ENCODE results near the gene GRIK2.

The GRIK2 gene

GRCh38 chr6:101878554-101879276 lies 485.2 kb downstream of the GRIK2 start:
- no peaks in the 10 kb centered on the region for H3K79me2 ChIP-seq (ENCODE audit: control insufficient read depth, insufficient read depth, low read length, poor library complexity)
- no peak overlapping the region for H3K23ac ChIP-seq (ENCODE audit: low read length)
- H3K4ac ChIP-seq (ENCODE audit: low read depth, low read length): no peak overlapping the region
- no peak overlapping the region for H2AK5ac ChIP-seq (ENCODE audit: low read length)
- no peak overlapping the region for H3K4me2 ChIP-seq (ENCODE audit: low read length)
- no peaks in the 10 kb centered on the region for H3K36me3 ChIP-seq (ENCODE audit: control insufficient read depth in 1 of 2, insufficient read depth in 2 of 2, low read length in 2 of 2)
- no peak overlapping the region for H3K27ac ChIP-seq (ENCODE audit: low read depth, low read length)
- no peak overlapping the region for H3K14ac ChIP-seq (ENCODE audit: low read length)
- H2BK120ac ChIP-seq (ENCODE audit: insufficient read depth, low read length, poor library complexity): no peak overlapping the region
- no peak for DNase-seq
- H4K12ac ChIP-seq (ENCODE audit: low read depth, low read length): no peak overlapping the region
- WGBS (ENCODE audit: extremely low coverage, insufficient coverage, insufficient read length): no CpG with 5 or more reads among the region's 7 CpGs
- H3K4me1 ChIP-seq (ENCODE audit: control insufficient read depth in 1 of 2, insufficient read depth in 2 of 2, low read length in 2 of 2): no peaks in the 10 kb centered on the region
- no peak overlapping the region for H3K4me3 ChIP-seq (ENCODE audit: low read depth, low read length)
- H4K8ac ChIP-seq (ENCODE audit: low read depth, low read length): no peak overlapping the region
- no peaks in the 10 kb centered on the region for H3K79me1 ChIP-seq (ENCODE audit: low read length)
- H2BK12ac ChIP-seq (ENCODE audit: low read length): no peak overlapping the region
- H3K9me3 ChIP-seq (ENCODE audit: insufficient read depth, low read depth, low read length): no peaks in the 10 kb centered on the region
- H4K91ac ChIP-seq (ENCODE audit: low read depth, low read length): no peak overlapping the region
- no peaks in the 10 kb centered on the region for H3K27me3 ChIP-seq (ENCODE audit: insufficient read depth, low read length)
- H2BK5ac ChIP-seq (ENCODE audit: low read depth, low read length, poor library complexity): no peak overlapping the region
- H3K18ac ChIP-seq (ENCODE audit: low read length): no peak overlapping the region
- H2AFZ ChIP-seq (ENCODE audit: insufficient read depth, low read length, poor library complexity): no peak overlapping the region
- H3K9ac ChIP-seq (ENCODE audit: low read length): no peak overlapping the region

GRCh38 chr6:101879782-101880181 lies 486.3 kb downstream of the GRIK2 start:
- H2AFZ ChIP-seq (ENCODE audit: insufficient read depth, low read length, poor library complexity): no peak overlapping the region
- H2BK120ac ChIP-seq (ENCODE audit: insufficient read depth, low read length, poor library complexity): no peak overlapping the region
- no peak overlapping the region for H2BK12ac ChIP-seq (ENCODE audit: low read length)
- no peaks in the 10 kb centered on the region for H3K36me3 ChIP-seq (ENCODE audit: control insufficient read depth in 1 of 2, insufficient read depth in 2 of 2, low read length in 2 of 2)
- no peak overlapping the region for H3K18ac ChIP-seq (ENCODE audit: low read length)
- H2AK5ac ChIP-seq (ENCODE audit: low read length): no peak overlapping the region
- no peak overlapping the region for H3K4me2 ChIP-seq (ENCODE audit: low read length)
- no peak overlapping the region for H3K4me3 ChIP-seq (ENCODE audit: low read depth, low read length)
- H3K79me1 ChIP-seq (ENCODE audit: low read length): no peaks in the 10 kb centered on the region
- H3K27me3 ChIP-seq (ENCODE audit: insufficient read depth, low read length): no peaks in the 10 kb centered on the region
- no peak for DNase-seq
- WGBS (ENCODE audit: extremely low coverage, insufficient coverage, insufficient read length): no CpG with 5 or more reads among the region's 4 CpGs
- no peak overlapping the region for H3K9ac ChIP-seq (ENCODE audit: low read length)
- no peak overlapping the region for H3K23ac ChIP-seq (ENCODE audit: low read length)
- no peak overlapping the region for H4K8ac ChIP-seq (ENCODE audit: low read depth, low read length)
- H3K9me3 ChIP-seq (ENCODE audit: insufficient read depth, low read depth, low read length): no peaks in the 10 kb centered on the region
- no peak overlapping the region for H4K91ac ChIP-seq (ENCODE audit: low read depth, low read length)
- H3K27ac ChIP-seq (ENCODE audit: low read depth, low read length): no peak overlapping the region
- H2BK5ac ChIP-seq (ENCODE audit: low read depth, low read length, poor library complexity): no peak overlapping the region
- no peak overlapping the region for H3K4ac ChIP-seq (ENCODE audit: low read depth, low read length)
- H4K12ac ChIP-seq (ENCODE audit: low read depth, low read length): no peak overlapping the region
- no peak overlapping the region for H3K14ac ChIP-seq (ENCODE audit: low read length)
- no peaks in the 10 kb centered on the region for H3K79me2 ChIP-seq (ENCODE audit: control insufficient read depth, insufficient read depth, low read length, poor library complexity)
- no peaks in the 10 kb centered on the region for H3K4me1 ChIP-seq (ENCODE audit: control insufficient read depth in 1 of 2, insufficient read depth in 2 of 2, low read length in 2 of 2)

- H2BK5ac ChIP-seq (ENCODE audit: low read depth, low read length, poor library complexity): no peak overlapping the region
- no peaks in the 10 kb centered on the region for H3K27me3 ChIP-seq (ENCODE audit: insufficient read depth, low read length)
- no peak overlapping the region for H3K9ac ChIP-seq (ENCODE audit: low read length)
- no peak overlapping the region for H3K4ac ChIP-seq (ENCODE audit: low read depth, low read length)
- no peak overlapping the region for H2AFZ ChIP-seq (ENCODE audit: insufficient read depth, low read length, poor library complexity)
- no peak overlapping the region for H4K12ac ChIP-seq (ENCODE audit: low read depth, low read length)
- no peak overlapping the region for H4K91ac ChIP-seq (ENCODE audit: low read depth, low read length)
- no CpG with 5 or more reads among the region's 3 CpGs for WGBS (ENCODE audit: extremely low coverage, insufficient coverage, insufficient read length)
- no peaks in the 10 kb centered on the region for H3K4me1 ChIP-seq (ENCODE audit: control insufficient read depth in 1 of 2, insufficient read depth in 2 of 2, low read length in 2 of 2)
- H2BK120ac ChIP-seq (ENCODE audit: insufficient read depth, low read length, poor library complexity): no peak overlapping the region
- no peak overlapping the region for H3K27ac ChIP-seq (ENCODE audit: low read depth, low read length)
- H3K4me3 ChIP-seq (ENCODE audit: low read depth, low read length): no peak overlapping the region
- no peak overlapping the region for H3K18ac ChIP-seq (ENCODE audit: low read length)
- H4K8ac ChIP-seq (ENCODE audit: low read depth, low read length): no peak overlapping the region
- H2BK12ac ChIP-seq (ENCODE audit: low read length): no peak overlapping the region
- no peak overlapping the region for H3K23ac ChIP-seq (ENCODE audit: low read length)
- H3K36me3 ChIP-seq (ENCODE audit: control insufficient read depth in 1 of 2, insufficient read depth in 2 of 2, low read length in 2 of 2): no peaks in the 10 kb centered on the region
- no peaks in the 10 kb centered on the region for H3K79me1 ChIP-seq (ENCODE audit: low read length)
- no peaks in the 10 kb centered on the region for H3K9me3 ChIP-seq (ENCODE audit: insufficient read depth, low read depth, low read length)
- no peak overlapping the region for H3K14ac ChIP-seq (ENCODE audit: low read length)
- no peak for DNase-seq
- no peak overlapping the region for H3K4me2 ChIP-seq (ENCODE audit: low read length)
- H2AK5ac ChIP-seq (ENCODE audit: low read length): no peak overlapping the region
- no peaks in the 10 kb centered on the region for H3K79me2 ChIP-seq (ENCODE audit: control insufficient read depth, insufficient read depth, low read length, poor library complexity)
These were observed 490.0 kb downstream of the GRIK2 start for GRCh38 chr6:101883505-101883904.

- H4K91ac ChIP-seq (ENCODE audit: low read depth, low read length): no peak overlapping the region
- DNase-seq: no peak
- no peak overlapping the region for H3K4ac ChIP-seq (ENCODE audit: low read depth, low read length)
- H3K9me3 ChIP-seq (ENCODE audit: insufficient read depth, low read depth, low read length): no peaks in the 10 kb centered on the region
- H3K4me2 ChIP-seq (ENCODE audit: low read length): no peak overlapping the region
- H3K79me1 ChIP-seq (ENCODE audit: low read length): no peaks in the 10 kb centered on the region
- H2BK120ac ChIP-seq (ENCODE audit: insufficient read depth, low read length, poor library complexity): no peak overlapping the region
- H3K4me1 ChIP-seq (ENCODE audit: control insufficient read depth in 1 of 2, insufficient read depth in 2 of 2, low read length in 2 of 2): no peaks in the 10 kb centered on the region
- no peaks in the 10 kb centered on the region for H3K79me2 ChIP-seq (ENCODE audit: control insufficient read depth, insufficient read depth, low read length, poor library complexity)
- no peak overlapping the region for H3K14ac ChIP-seq (ENCODE audit: low read length)
- no peak overlapping the region for H2BK12ac ChIP-seq (ENCODE audit: low read length)
- no peak overlapping the region for H3K9ac ChIP-seq (ENCODE audit: low read length)
- no peak overlapping the region for H2BK5ac ChIP-seq (ENCODE audit: low read depth, low read length, poor library complexity)
- H3K23ac ChIP-seq (ENCODE audit: low read length): no peak overlapping the region
- no CpG with 5 or more reads among the region's 5 CpGs for WGBS (ENCODE audit: extremely low coverage, insufficient coverage, insufficient read length)
- H3K36me3 ChIP-seq (ENCODE audit: control insufficient read depth in 1 of 2, insufficient read depth in 2 of 2, low read length in 2 of 2): no peaks in the 10 kb centered on the region
- no peak overlapping the region for H4K12ac ChIP-seq (ENCODE audit: low read depth, low read length)
- H3K27ac ChIP-seq (ENCODE audit: low read depth, low read length): no peak overlapping the region
- no peak overlapping the region for H4K8ac ChIP-seq (ENCODE audit: low read depth, low read length)
- H2AK5ac ChIP-seq (ENCODE audit: low read length): no peak overlapping the region
- no peak overlapping the region for H3K18ac ChIP-seq (ENCODE audit: low read length)
- no peaks in the 10 kb centered on the region for H3K27me3 ChIP-seq (ENCODE audit: insufficient read depth, low read length)
- H3K4me3 ChIP-seq (ENCODE audit: low read depth, low read length): no peak overlapping the region
- no peak overlapping the region for H2AFZ ChIP-seq (ENCODE audit: insufficient read depth, low read length, poor library complexity)
These were observed 494.0 kb downstream of the GRIK2 start for GRCh38 chr6:101887532-101887931.

Measured in trophoblast cell (in vitro differentiated cells and primary cell).